SU-DHL-6 (cell line): ENCODE data around the gene TCF7L1.

Experiments
- H2AFZ ChIP-seq: fragments of 200-600 bp; sonication (generic); 2 replicates; pipeline ENCODE4 v1.6.1; 2014; ENCODE audit warnings: low read depth, mild to moderate bottlenecking, moderate library complexity, mixed read lengths, antibody characterized with exemption, low read length; ENCODE audit not compliant: severe bottlenecking
- H3F3A ChIP-seq: fragments of 200-600 bp; shearing (Covaris generic); 2 replicates; pipeline ENCODE4 v1.6.0; 2016; ENCODE audit warnings: antibody characterized with exemption, mild to moderate bottlenecking; ENCODE audit not compliant: insufficient read depth
- H3K27ac ChIP-seq: fragments of 200-600 bp; sonication (generic); 2 replicates; pipeline ENCODE4 v1.5.1; 2016; ENCODE audit warnings: low read depth, mild to moderate bottlenecking, low read length, moderate library complexity, mixed read lengths
- H3K27me3 ChIP-seq: fragments of 200-600 bp; sonication (generic), shearing (Covaris generic); 2 replicates; pipeline ENCODE4 v1.6.0; 2014; ENCODE audit warnings: mild to moderate bottlenecking, low read length
- H3K36me3 ChIP-seq: fragments of 200-600 bp; sonication (generic); 2 replicates; pipeline ENCODE4 v1.6.1; 2014; ENCODE audit warnings: mild to moderate bottlenecking, low read length, mixed read lengths
- H3K4me2 ChIP-seq: fragments of 300-600, 200-600 bp; shearing (Covaris generic), sonication (generic); 2 replicates; pipeline ENCODE4 v1.6.0; 2014; ENCODE audit warnings: low read length, low read depth, mild to moderate bottlenecking; ENCODE audit not compliant: poor library complexity, severe bottlenecking
- H3K4me3 ChIP-seq: fragments of 200-600 bp; sonication (generic); 2 replicates; pipeline ENCODE4 v1.5.1; 2014; ENCODE audit warnings: antibody characterized with exemption, low read length, mild to moderate bottlenecking, mixed read lengths; ENCODE audit not compliant: insufficient read depth, poor library complexity, severe bottlenecking
- H3K79me2 ChIP-seq: fragments of 200-600 bp; sonication (generic); 2 replicates; pipeline ENCODE4 v1.6.1; 2014; ENCODE audit warnings: mild to moderate bottlenecking, low read length, moderate library complexity; ENCODE audit not compliant: insufficient read depth
- H3K9ac ChIP-seq: fragments of 200-600 bp; sonication (generic); 2 replicates; pipeline ENCODE4 v1.7.0; 2014; ENCODE audit warnings: mild to moderate bottlenecking, low read length
- H3K9me2 ChIP-seq: fragments of 200-600 bp; sonication (generic); replicated peaks from 2 replicates; pipeline ENCODE4 v1.6.1; 2014; ENCODE audit warnings: low read length; ENCODE audit not compliant: insufficient read depth
- H3K9me3 ChIP-seq: fragments of 200-600 bp; sonication (generic); 2 replicates; pipeline ENCODE4 v1.6.1; 2014; ENCODE audit warnings: low read length, mixed read lengths; ENCODE audit not compliant: insufficient read depth
- H4K20me1 ChIP-seq: fragments of 200-600 bp; sonication (generic); 2 replicates; pipeline ENCODE4 v1.6.1; 2014; ENCODE audit warnings: low read depth, mild to moderate bottlenecking, antibody characterized with exemption, low read length, moderate library complexity, mixed read lengths
- EZH2phosphoT487 ChIP-seq: fragments of 200-600 bp; sonication (generic), shearing (Covaris generic); conservative IDR thresholded peaks from 2 replicates; pipeline ENCODE4 v1.6.1; 2018; ENCODE audit warnings: mild to moderate bottlenecking, antibody characterized with exemption, low read length, moderate library complexity, mixed read lengths
- TF ChIP-seq, protein P1 (sequence below): fragments of 200-600 bp; sonication (generic); IDR thresholded peaks from one replicate; pipeline ENCODE4 v1.5.1; 2017; ENCODE audit warnings: antibody characterized with exemption, mild to moderate bottlenecking, low read length, moderate library complexity; ENCODE audit not compliant: insufficient read depth, poor library complexity, severe bottlenecking

The TCF7L1 gene

DNA sequence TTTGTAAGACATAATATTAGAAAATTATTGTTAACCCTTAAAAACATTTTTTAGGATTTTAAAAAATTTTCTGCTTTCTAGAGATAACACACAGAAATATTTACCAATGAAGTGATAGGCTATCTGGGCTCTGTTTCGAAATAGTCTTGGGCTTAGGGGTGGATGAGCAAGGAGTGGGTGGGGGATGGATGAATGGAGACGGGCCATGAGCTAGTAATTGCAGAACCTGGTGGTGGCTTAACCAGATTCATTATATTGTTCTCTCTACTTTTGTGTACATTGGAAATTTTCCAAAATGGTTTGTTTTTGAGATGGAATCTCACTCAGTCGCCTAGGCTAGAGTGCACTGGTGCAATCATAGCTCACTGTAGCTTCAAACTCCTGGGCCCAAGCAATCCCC, 89.6 kb downstream of the TCF7L1 start:
- TF ChIP-seq, protein P1, sequence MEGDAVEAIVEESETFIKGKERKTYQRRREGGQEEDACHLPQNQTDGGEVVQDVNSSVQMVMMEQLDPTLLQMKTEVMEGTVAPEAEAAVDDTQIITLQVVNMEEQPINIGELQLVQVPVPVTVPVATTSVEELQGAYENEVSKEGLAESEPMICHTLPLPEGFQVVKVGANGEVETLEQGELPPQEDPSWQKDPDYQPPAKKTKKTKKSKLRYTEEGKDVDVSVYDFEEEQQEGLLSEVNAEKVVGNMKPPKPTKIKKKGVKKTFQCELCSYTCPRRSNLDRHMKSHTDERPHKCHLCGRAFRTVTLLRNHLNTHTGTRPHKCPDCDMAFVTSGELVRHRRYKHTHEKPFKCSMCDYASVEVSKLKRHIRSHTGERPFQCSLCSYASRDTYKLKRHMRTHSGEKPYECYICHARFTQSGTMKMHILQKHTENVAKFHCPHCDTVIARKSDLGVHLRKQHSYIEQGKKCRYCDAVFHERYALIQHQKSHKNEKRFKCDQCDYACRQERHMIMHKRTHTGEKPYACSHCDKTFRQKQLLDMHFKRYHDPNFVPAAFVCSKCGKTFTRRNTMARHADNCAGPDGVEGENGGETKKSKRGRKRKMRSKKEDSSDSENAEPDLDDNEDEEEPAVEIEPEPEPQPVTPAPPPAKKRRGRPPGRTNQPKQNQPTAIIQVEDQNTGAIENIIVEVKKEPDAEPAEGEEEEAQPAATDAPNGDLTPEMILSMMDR, result no peak
- TF ChIP-seq EZH2phosphoT487, result no peak
- Histone ChIP-seq H3K79me2 (no peaks in the 10 kb centered on the region), H2AFZ (no peak overlapping the region), H3K27ac (no peak overlapping the region), H3K27me3 (no peaks in the 10 kb centered on the region), H4K20me1 (no peaks in the 10 kb centered on the region), H3K9ac (no peak overlapping the region), H3K9me2 (no peaks in the 10 kb centered on the region), H3K4me2 (no peak overlapping the region), H3F3A (no peaks in the 10 kb centered on the region), H3K4me3 (no peak overlapping the region), H3K36me3 (no peaks in the 10 kb centered on the region), H3K9me3 (no peaks in the 10 kb centered on the region)

DNA sequence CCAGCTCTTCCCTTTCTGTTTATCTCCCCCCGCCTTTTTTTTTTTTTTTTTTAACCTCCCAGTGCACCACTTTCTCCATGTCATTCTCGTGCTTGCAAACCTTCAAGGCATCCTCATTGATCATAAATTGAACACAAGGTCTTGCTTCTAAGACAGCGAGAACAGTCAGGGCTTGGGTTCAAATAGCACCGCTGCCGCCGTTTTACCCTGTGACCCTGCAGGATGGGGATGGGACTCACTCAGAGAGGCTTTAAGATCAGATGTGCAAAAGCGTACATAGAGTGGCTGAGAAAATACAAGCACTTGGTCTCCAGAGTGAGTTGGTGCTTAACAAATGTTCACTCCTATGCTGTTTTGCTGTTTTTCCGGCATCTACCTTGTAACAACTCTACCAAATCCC, 93.6 kb downstream of the TCF7L1 start:
- Histone ChIP-seq H3K9ac (no peak overlapping the region), H3K4me3 (no peak overlapping the region), H3F3A (no peaks in the 10 kb centered on the region), H3K9me3 (no peaks in the 10 kb centered on the region), H3K27ac (no peak overlapping the region), H3K4me2 (no peak overlapping the region), H3K9me2 (no peaks in the 10 kb centered on the region), H4K20me1 (no peaks in the 10 kb centered on the region), H2AFZ (no peak overlapping the region), H3K79me2 (no peaks in the 10 kb centered on the region), H3K36me3 (no peaks in the 10 kb centered on the region), H3K27me3 (no peaks in the 10 kb centered on the region)
- TF ChIP-seq EZH2phosphoT487, result no peak
- TF ChIP-seq, protein P1, result no peak

DNA sequence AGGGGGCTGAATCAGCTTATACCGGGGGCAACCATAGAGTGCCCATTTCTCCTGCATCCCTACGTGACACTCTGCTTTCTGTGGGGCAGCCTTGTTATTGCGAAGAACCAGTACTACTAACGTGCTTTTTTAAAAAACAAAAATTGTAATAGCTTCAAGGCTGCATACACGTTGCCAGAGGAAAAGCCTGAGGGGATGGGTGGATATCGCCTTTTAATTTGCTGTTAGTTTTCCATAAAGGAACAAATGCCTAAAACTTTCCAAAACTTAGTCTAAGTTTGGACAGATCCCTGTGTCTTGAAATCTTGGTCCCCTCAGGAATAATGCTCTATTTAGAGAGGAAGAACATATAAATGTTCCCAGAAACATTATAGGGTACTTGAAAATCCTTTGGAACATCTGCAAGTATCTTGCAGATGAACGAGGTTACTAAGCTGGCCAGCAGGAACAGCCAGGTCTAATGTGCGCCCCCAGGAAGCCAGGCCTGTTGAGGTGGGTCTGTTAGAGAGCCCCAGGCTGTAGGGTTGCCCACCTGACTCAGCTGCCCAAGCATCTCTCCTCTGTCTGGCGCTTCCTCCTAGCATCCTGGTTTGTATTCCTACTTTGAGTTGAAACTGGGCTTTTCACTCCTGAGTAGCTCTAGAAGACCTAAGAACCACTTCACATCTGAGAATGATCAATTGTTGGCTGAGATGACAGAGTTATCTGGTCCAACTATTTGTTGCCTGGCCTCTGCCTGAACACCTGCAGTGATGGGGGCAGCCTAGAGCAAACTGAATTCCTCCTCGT, 97.7 kb downstream of the TCF7L1 start:
- no peaks in the 10 kb centered on the region for H3K9me3 ChIP-seq
- H3K36me3 ChIP-seq, result no peaks in the 10 kb centered on the region
- H3K4me2 ChIP-seq, result no peak overlapping the region
- H3K9ac ChIP-seq, result no peak overlapping the region
- TF ChIP-seq, protein P1, result no peak
- TF ChIP-seq EZH2phosphoT487, result no peak
- no peak overlapping the region for H3K27ac ChIP-seq
- H2AFZ ChIP-seq, result no peak overlapping the region
- 0 out of 2 replicates have a peak, but pooled peaks cover 3% of the 10 kb centered on the region for H3K27me3 ChIP-seq
- H4K20me1 ChIP-seq, result no peaks in the 10 kb centered on the region
- no peaks in the 10 kb centered on the region for H3K79me2 ChIP-seq
- no peaks in the 10 kb centered on the region for H3K9me2 ChIP-seq
- H3F3A ChIP-seq, result no peaks in the 10 kb centered on the region
- no peak overlapping the region for H3K4me3 ChIP-seq
